GM18867 (cell line): ENCODE data around the gene PARP2.
"Not testable (repeated sequence)": the region's sequence is repeated elsewhere in the genome, so short reads cannot be mapped to it uniquely, and the experiment has no call there.

Experiments
- ATAC-seq: cut with Tn5 transposase; IDR thresholded peaks from one replicate; pipeline ENCODE4 v1.9.1; 2021; ENCODE audit warnings: mild to moderate bottlenecking, moderate library complexity; ENCODE audit not compliant: unreplicated experiment

PARP2 gene

GRCh38 chr14:20343862-20344220 lies 406 bp downstream of the PARP2 start:
- ATAC-seq = no peak

GRCh38 chr14:20345366-20345765 lies 1.9 kb downstream of the PARP2 start:
- no peak for ATAC-seq

DNA sequence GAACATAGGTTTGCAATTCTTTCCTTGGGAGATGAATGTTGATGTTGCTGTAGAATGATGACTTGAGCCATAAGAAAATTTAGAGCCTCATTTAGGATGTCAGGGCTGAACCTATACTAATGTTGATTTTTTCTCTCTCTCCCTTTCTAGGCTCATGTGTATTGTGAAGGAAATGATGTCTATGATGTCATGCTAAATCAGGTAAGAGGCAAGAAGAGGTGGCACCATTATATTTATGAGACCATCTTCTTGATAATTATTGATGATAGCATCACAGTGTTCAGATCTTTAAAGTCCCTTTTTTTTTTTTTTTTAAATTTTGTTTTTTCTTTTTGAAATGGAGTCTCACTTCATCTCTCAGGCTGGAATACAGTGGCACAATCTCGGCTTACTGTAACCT lies 3.3 kb downstream of the PARP2 start:
- ATAC-seq = no peak

DNA sequence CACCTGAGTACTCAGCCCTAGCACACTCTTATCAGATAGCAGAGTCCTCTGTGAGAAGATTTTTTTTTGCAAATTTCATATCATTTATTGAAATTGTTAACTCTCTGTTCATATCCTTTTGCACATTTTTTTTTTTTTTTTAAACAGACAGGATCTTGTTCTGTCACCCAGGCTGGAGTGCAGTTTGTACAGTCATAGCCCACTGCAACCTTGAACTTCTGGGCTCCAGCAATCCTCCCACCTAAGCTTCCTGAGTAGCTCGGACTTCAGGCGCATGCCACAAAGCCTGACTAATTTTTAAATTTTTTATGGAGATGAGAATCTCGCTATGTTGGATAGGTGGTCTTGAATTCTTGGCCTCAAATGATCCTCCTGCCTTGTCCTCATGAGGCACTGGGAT lies 4.3 kb downstream of the PARP2 start:
- ATAC-seq = no peak

DNA sequence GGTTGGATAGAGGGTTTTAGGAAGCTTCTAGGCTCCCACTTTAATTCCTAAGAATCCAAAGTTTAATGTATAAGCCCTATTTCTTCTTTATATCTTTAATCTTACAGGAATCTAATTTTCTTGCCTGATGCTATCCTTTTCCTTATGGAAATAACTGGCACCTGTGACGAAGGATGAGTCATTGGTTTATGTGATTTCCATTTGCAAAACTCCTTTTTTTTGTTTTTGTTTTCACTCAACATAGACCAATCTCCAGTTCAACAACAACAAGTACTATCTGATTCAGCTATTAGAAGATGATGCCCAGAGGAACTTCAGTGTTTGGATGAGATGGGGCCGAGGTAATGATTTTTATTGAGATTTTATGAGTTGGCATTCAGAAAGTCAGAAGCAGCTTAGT lies 6.8 kb downstream of the PARP2 start:
- no peak for ATAC-seq

DNA sequence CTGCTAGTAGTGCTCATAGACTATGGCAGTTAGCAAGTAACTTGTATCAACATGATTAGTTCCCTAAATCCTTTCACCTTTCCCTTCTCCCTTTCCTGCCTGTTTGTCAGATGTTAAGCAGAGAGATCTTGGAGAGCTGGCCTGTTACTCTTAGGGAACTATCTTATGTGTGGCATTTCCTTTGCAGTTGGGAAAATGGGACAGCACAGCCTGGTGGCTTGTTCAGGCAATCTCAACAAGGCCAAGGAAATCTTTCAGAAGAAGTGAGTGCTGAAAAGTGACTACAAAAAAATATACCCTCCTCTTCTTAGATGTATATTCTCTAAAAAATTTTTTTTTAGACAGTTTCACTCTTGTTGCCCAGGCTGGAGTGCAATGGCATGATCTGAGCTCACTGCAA lies 7.4 kb downstream of the PARP2 start:
- no peak for ATAC-seq

DNA sequence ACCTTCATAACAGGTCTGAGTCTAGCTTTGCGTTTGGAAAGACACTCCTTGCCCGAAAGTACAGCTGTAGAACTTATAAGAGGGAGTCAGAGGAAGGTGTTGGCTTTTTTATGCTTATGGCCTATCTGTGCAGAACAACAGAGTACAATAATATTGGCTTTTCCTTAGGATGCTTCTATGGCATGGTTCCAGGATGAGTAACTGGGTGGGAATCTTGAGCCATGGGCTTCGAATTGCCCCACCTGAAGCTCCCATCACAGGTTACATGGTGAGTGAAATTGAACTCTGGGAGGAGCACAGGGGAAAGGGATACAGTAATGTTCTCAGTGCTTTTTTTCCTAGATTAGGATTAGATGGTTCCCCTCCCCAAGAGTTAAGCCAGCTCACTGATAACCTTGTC lies 13.0 kb downstream of the PARP2 start:
- no peak for ATAC-seq

GRCh38 chr14:20358474-20358873 lies 15.0 kb downstream of the PARP2 start:
- not testable (repeated sequence) for ATAC-seq

DNA sequence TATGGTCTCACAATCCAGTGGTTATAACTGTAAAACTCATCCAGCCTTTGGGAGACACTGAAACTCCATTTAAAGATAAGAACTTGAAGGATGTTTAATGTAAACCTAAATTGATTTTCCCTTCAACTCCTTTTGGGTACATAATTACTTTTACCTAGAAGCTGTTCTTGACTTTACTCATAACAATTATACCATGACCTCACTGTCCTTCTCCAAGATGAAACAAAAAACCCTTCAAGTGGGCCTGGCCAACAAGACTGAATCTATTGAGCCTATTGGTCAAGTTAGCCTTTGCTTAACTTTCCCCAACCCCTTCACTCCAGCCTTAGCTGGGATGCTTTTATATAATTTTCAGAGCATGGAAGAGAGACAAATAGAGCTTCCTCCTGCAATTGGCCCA lies 22.5 kb downstream of the PARP2 start:
- ATAC-seq = no peak

DNA sequence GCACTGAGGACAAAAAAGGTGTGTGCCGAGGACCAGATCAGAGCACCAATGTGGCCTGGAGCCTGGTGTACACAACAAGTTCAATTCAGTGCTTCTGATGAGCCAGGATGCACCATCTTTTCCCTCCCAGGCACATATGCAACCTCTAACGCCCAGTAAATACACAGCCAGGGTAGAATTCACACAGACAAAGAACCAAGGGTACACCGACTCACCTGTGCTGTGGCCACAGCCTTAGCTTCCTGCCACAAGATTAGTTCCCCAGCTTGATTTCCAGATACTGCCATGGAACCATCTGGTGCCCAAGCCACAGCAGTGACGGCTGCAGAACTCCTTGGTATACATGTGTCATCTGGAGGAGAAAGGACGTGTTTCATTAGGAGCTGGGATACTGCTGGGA lies 29.4 kb downstream of the PARP2 start:
- no peak for ATAC-seq

DNA sequence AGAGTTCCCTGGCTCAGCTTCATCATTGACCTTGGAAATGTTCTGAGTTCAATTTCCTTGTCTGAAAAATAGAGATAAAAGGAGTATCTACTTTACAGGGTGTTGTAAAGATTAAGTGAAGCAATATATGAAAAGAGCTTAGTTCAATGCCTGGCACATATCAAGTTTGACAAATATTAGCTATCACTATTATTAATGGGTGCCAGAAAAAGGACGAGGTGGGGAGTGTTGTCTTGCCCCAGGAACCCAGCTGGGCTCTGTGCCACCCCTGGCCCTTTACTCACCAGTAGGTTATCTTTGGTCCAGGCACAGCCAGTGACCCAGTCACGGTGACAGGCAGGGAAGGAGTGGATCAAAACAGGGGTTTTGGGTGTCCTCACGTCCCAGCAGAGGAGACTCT lies 32.0 kb downstream of the PARP2 start:
- no peak for ATAC-seq

GRCh38 chr14:20376071-20376588 lies 32.7 kb downstream of the PARP2 start:
- ATAC-seq = no peak

DNA sequence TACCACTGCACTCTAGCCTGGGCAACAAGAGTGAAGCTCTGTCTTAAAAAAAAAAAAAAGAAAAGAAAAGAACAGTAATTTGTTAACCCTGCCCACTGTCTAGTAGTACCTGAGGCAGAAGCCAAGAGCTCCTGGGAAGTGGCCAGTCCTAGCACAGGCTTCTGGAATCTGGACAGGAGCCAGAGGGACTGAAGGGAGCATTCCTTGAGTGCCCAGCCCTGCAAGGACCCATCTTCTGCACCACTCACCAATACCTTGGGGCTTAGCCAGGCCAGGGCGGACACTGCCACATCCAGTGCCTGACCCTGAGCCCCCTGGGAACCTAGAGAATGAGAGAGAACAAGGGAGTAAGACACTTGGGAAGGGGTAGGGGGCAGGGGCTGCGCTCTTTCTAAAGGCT lies 33.7 kb downstream of the PARP2 start:
- no peak for ATAC-seq

DNA sequence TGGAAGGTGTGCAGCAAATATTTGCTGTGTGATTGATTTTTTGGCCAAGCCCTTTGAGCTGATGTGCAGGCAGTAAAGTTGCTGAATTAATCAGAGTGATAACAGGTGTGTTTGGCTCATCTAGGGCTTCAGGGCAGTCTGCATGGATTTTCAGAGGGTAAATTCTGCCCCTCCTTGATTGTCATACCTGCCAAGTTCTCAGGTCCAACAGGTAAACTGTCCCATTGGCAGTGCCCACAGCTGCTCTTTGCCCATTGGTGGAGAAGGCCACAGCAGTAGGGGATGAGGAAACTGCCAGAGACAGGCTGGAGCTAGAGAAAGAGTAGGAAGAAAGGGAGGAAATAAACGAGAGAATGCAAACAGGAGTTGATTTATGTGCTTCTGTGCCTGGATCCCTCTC lies 36.3 kb downstream of the PARP2 start:
- no peak for ATAC-seq

DNA sequence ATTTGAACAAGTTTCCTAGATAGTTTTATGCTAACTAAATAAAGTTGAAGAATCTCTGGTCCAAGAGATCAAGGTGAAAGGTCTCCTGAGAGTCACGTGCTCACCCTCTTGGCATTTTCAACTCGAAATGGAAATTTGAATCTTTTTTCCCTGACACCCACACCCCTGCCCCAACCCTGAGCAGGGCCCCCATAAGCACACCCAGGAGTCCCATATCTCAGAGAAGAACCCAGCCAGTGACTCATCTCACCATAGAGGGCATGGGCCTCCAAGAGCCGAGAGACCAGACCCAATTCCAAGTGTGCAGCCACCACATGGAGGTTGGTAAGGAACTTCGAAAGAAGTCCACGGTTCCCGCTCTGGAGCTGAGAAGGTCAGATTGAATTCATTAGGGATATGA lies 37.2 kb downstream of the PARP2 start:
- ATAC-seq = no peak

DNA sequence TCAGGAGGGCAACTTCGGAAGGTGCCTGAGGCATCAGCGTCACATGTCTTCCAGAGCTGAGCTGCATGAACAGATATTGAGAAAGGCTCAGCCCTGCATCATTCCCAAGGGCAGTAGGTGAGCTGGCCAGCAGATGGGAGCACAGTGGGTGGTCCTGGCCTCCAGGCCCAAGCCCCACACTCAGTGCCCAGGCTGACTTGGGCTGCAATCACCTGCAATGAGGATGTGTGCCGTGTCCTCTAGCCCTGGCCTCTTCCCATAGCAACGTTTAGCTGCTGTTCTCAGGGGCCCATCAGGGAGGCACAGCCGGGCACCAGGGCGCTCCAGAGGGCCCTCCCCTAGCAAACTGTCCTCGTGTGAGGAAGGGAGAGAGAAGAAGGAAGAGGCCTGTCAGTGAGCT lies 37.9 kb downstream of the PARP2 start:
- ATAC-seq = no peak

DNA sequence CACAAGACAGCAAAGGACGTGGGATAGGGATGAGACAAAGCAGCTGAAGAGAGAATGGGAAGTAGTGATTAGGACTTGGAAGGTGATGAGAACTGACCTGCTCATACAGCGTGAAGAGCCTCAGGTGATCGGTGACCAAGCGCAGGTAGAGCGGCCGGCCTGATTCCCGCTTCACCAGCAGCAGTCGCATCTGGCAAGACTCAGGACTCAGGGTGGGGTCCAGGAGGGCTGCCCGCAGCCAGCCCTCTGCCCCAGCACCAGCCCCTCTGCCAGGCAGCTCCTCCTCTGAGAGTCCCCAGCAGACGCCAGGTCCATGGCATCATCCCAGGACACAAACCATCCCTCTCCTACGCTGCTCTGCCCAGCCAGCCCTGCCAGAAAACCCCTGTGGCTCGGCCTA lies 39.1 kb downstream of the PARP2 start:
- no peak for ATAC-seq

DNA sequence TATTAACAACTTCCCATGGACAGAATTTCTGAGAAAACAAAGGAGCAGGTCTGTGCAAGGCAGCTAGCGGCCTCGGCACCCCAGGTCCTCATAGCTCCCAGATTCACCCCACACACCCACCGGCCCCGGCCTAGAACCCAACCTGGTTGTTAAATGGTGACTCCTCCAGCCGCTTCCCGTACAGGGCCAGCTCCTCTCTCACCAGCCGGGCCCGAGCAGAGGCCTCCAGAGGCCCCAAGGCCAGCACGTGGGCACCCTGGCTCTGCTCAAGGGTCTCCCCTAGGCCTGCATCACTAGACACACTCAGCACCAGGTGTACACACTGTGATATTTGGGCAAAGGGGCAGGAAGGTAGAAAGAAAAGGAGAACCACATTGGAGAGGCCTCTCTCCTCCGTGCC lies 39.6 kb downstream of the PARP2 start:
- no peak for ATAC-seq

- no peak for ATAC-seq
These were observed 40.2 kb downstream of the PARP2 start for GRCh38 chr14:20383636-20384035.

DNA sequence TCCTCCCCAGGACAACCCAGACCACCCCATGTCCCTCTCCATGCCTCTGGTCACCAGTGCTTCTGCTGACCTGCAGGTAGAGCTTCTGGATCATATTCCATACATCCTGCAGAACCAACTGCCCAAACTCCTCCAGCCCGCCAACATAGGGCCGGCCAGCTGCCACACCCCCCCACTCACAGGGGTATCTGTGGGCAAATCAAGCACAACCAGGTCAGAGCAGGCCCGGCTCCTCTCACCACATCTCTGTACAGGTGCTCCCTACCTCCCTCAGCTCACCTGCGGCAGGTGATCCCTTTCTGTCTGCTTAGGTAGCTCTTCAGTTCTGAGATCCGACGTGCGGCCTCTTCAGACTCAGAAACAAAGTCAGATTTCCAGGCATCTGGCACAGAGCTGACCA lies 40.9 kb downstream of the PARP2 start:
- no peak for ATAC-seq

DNA sequence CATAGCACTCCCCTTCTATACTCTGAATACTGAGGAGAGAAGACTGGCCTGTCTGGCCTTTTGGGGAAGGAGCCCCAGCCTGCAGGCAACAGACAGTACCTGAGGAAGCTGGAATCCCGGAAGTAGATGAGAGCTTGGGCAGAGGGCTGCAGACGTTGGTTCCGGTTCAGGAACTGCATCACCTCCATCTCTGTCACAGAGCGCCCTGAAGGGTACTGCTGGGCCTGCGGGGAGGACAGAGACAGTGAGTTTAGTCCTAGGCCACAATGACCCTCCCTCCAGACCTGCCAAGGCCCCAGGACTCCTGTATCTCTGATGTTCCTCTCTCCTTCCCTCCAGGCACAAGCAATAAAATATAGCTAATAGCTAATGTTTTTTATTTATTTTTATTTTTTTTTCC lies 41.5 kb downstream of the PARP2 start:
- ATAC-seq = no peak

DNA sequence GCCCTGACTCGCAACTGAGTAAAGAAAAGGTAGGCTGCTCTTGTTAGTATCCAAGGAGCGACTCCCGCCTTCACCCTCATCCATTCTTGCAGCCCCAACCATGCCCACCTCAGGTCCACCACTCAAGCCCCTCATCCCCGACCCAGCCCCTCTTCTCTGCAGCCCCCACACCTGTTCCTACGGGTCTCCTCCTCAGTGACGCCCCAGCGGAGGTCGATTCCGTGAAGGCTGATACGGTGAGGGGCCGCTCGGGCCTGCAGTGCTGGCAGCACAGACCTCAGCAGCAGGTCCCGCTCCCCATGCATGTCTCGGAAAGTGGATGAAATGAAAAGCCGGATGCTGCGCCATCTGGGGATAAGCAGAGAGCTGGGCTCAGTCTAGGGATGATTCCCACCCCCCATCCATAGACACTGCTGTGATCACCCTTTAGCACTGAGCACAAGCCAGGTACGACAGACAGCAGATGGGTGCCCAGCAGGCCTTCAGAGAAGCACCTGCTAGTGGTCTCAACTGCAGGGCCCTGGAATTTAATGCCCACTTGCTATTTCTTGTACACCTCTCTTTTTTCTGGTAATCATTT lies 42.9 kb downstream of the PARP2 start:
- no peak for ATAC-seq

DNA sequence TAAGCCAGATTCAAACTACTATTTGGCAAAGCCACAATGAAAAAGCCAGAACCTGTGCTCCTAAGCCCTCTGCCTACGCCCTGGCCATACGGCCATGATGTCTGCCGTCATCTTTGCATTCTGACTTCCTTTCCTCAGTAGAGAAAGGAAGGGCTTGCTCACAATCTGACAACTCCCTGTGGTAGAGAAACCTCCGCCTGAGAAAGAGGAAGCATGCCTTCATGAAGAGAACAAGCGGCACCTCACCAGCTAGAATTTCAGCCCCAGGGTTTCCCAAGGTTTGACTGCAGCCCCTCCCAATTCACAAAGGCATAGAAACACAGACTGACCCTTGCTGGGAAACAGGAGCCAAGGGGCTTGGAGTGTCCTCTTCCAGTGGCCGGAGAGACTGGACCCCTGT lies 44.1 kb downstream of the PARP2 start:
- no peak for ATAC-seq

GRCh38 chr14:20388159-20388558 lies 44.7 kb downstream of the PARP2 start:
- ATAC-seq = no peak
